GM23248 (cell line): ENCODE data around the gene PTPRN2. TPM values are rescaled to one million over a fixed set of nuclear protein-coding genes. Genes with fewer than 3 reads are reported as not detected.

ENCODE experiments used
- DNase-seq: peaks from one replicate; pipeline ENCODE4 v3.0.0-alpha.2; 2015
- H2AFZ ChIP-seq: fragments of 200-600 bp; sonication (generic); 2 replicates; pipeline ENCODE4 v1.6.1; 2016; ENCODE audit warnings: antibody characterized with exemption
- H3F3A ChIP-seq: fragments of 200-600 bp; sonication (generic); 2 replicates; pipeline ENCODE4 v1.6.1; 2016; ENCODE audit warnings: mild to moderate bottlenecking, antibody characterized with exemption, mixed run types; ENCODE audit not compliant: insufficient read depth
- H3K27ac ChIP-seq: fragments of 200-600 bp; sonication (generic); 2 replicates; pipeline ENCODE4 v1.5.1; 2016; ENCODE audit warnings: mild to moderate bottlenecking
- H3K27me3 ChIP-seq: fragments of 200-600 bp; sonication (generic); replicated peaks from 2 replicates; pipeline ENCODE4 v1.6.1; 2016; ENCODE audit warnings: mild to moderate bottlenecking; ENCODE audit not compliant: insufficient read depth
- H3K36me3 ChIP-seq: fragments of 200-600 bp; sonication (generic); 2 replicates; pipeline ENCODE4 v1.6.1; 2016; ENCODE audit warnings: low read depth, mild to moderate bottlenecking
- H3K4me1 ChIP-seq: fragments of 200-600 bp; sonication (generic); 2 replicates; pipeline ENCODE4 v1.6.1; 2016; ENCODE audit warnings: mild to moderate bottlenecking; ENCODE audit not compliant: insufficient read depth
- H3K4me2 ChIP-seq: fragments of 200-600 bp; sonication (generic); one replicate; pipeline ENCODE4 v1.6.1; 2016; ENCODE audit warnings: mild to moderate bottlenecking; ENCODE audit not compliant: unreplicated experiment
- H3K4me3 ChIP-seq: fragments of 200-600 bp; sonication (generic); 2 replicates; pipeline ENCODE4 v1.5.1; 2016; ENCODE audit warnings: mild to moderate bottlenecking
- H3K79me2 ChIP-seq: fragments of 200-600 bp; sonication (generic); 2 replicates; pipeline ENCODE4 v1.6.1; 2016; ENCODE audit warnings: mild to moderate bottlenecking; ENCODE audit not compliant: insufficient read depth
- H3K9ac ChIP-seq: fragments of 200-600 bp; sonication (generic); 2 replicates; pipeline ENCODE4 v1.6.1; 2016; ENCODE audit warnings: mild to moderate bottlenecking
- H3K9me2 ChIP-seq: fragments of 200-600 bp; sonication (generic); 2 replicates; pipeline ENCODE4 v1.6.1; 2016; ENCODE audit warnings: mixed run types, mild to moderate bottlenecking, moderate library complexity; ENCODE audit not compliant: insufficient read depth
- H3K9me3 ChIP-seq: fragments of 200-600 bp; sonication (generic); one replicate; pipeline ENCODE4 v1.6.1; 2017; ENCODE audit warnings: low read depth
- H4K20me1 ChIP-seq: fragments of 200-600 bp; sonication (generic); 2 replicates; pipeline ENCODE4 v1.6.0; 2016; ENCODE audit not compliant: insufficient read depth
- EZH2 ChIP-seq: fragments of 200-600 bp; sonication (generic); IDR thresholded peaks from 2 replicates; pipeline ENCODE4 v1.6.1; 2018; ENCODE audit warnings: antibody characterized with exemption, mild to moderate bottlenecking; ENCODE audit not compliant: insufficient read depth, poor library complexity, severe bottlenecking
- EZH2phosphoT487 ChIP-seq: fragments of 200-600 bp; sonication (generic); IDR thresholded peaks from 2 replicates; pipeline ENCODE4 v1.6.1; 2018; ENCODE audit warnings: antibody characterized with exemption, moderate library complexity, mild to moderate bottlenecking, low read depth; ENCODE audit not compliant: insufficient read depth
- WGBS, 2 experiments: methylation state at CpG; one replicate each; pipeline ENCODE4 v1.1.6; 2015 to 2017; ENCODE audit warnings: low lambda C conversion rate in 2 of 2, low coverage in 1 of 2; ENCODE audit errors: missing lambda C conversion rate in 2 of 2; 5-methylcytosine and 5-hydroxymethylcytosine counted together
- in situ Hi-C: fragments of 300-500 bp; cut with MboI; formaldehyde crosslinking; loops from 2 replicates; pipeline ENCODE4 v1.15.0; 2020
- polyA plus RNA-seq: library from polyadenylated mRNA; unstranded; fragments of >200 nt; fragmentation: Nextera tagmentation; extraction: Ambion mirVana; gene quantifications from 2 replicates; pipeline ENCODE4 v1.2.1, GENCODE V29; 2016
- total RNA-seq: library from RNA; depleted of rRNA; stranded (reverse); fragments of >200 nt; shearing (Covaris generic); gene quantifications from 2 replicates; pipeline ENCODE4 v1.2.3, GENCODE V29; 2014

PTPRN2 gene
- total and polyA plus RNA-seq, 2 experiments from 2014 or later = 0.13 TPM; not detected in 1

- Histone ChIP-seq H3K79me2 (no peaks in the 10 kb centered on the region), H3K9me3 (no peaks in the 10 kb centered on the region), H4K20me1 (no peaks in the 10 kb centered on the region), H3K27me3 (no peaks in the 10 kb centered on the region), H3K4me2 (no peak overlapping the region), H3K36me3 (no peaks in the 10 kb centered on the region), H3K4me3 (no peak overlapping the region), H2AFZ (no peak overlapping the region), H3K9ac (no peak overlapping the region), H3K9me2 (no peaks in the 10 kb centered on the region), H3F3A (no peaks in the 10 kb centered on the region), H3K4me1 (no peaks in the 10 kb centered on the region), H3K27ac (no peak overlapping the region)
- in situ Hi-C loops = no loop called here
- 51 to 54% methylated on average over 15 of the region's 15 CpGs for WGBS, 2 experiments
- no peak for DNase-seq
- TF ChIP-seq EZH2 (no peak), EZH2phosphoT487 (no peak)
Measured at GRCh38 chr7:157609516-157609915, 978.1 kb downstream of the PTPRN2 start.

DNA sequence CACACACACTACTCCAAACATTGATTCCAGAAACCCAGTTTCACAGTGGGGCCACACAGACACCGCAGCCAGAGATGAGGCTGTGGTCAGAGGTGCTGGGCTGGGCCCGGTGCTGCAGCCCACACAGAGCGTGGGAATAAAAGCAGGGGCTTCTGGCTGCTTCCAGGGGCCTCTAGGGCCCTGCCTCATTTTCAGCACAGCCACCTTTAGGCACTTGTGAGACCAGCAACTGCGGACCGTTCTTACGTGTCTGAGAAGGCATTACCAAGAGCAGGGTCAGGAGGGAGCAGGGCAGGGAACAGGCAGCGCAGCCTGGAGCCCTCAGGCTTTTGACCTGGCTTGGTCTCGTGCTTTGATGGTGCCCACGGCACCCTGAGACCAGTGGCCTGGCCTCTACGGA is 980.4 kb downstream of the PTPRN2 start:
- Histone ChIP-seq H3K4me2 (no peak overlapping the region), H3K79me2 (no peaks in the 10 kb centered on the region)
- 39 to 44% methylated on average over 10 of the region's 10 CpGs for WGBS, 2 experiments

DNA sequence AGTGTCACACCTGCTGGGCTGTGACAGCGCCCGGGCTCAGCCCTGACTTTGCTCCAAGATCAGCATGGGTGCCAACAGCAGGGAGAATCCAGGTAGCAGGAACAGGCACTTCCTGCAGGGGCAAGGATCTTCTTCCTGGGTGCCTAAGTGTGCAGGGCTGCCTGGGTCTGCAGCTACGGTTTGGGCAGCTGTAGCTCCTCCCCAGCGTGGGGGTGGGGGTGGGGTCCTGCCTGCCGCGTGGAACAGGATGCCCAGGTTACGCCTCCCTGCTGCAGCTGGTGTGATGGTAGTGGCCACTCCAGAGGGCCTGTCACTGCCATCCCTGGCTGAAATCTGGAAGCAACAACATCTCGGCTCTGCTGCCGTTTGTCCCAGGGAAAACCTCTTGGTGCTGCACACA is 981.5 kb downstream of the PTPRN2 start:
- Histone ChIP-seq H3K27ac (no peak overlapping the region), H3K4me1 (no peaks in the 10 kb centered on the region), H4K20me1 (no peaks in the 10 kb centered on the region), H2AFZ (no peak overlapping the region), H3K27me3 (no peaks in the 10 kb centered on the region), H3F3A (no peaks in the 10 kb centered on the region), H3K79me2 (no peaks in the 10 kb centered on the region), H3K9me3 (no peaks in the 10 kb centered on the region), H3K4me2 (no peak overlapping the region), H3K36me3 (no peaks in the 10 kb centered on the region), H3K4me3 (no peak overlapping the region), H3K9ac (no peak overlapping the region), H3K9me2 (no peaks in the 10 kb centered on the region)
- WGBS, 2 experiments = 28 to 38% methylated on average over 5 to 9 of the region's 9 CpGs
- no peak for TF ChIP-seq EZH2
- TF ChIP-seq EZH2phosphoT487 = no peak
- in situ Hi-C loops = no loop called here
- DNase-seq = no peak

More for the DNA sequence above, 980.4 kb downstream of the PTPRN2 start:
- no peaks in the 10 kb centered on the region for H3K9me3 ChIP-seq
- no peak overlapping the region for H2AFZ ChIP-seq
- H3K9ac ChIP-seq = no peak overlapping the region
- H3K4me3 ChIP-seq = no peak overlapping the region
- TF ChIP-seq EZH2phosphoT487 (no peak), EZH2 (no peak)
- H3K27me3 ChIP-seq = no peaks in the 10 kb centered on the region
- H3F3A ChIP-seq = no peaks in the 10 kb centered on the region
- no peaks in the 10 kb centered on the region for H3K9me2 ChIP-seq
- in situ Hi-C loops = no loop called here
- no peak for DNase-seq
- H3K36me3 ChIP-seq = no peaks in the 10 kb centered on the region
- no peak overlapping the region for H3K27ac ChIP-seq
- H3K4me1 ChIP-seq = no peaks in the 10 kb centered on the region
- H4K20me1 ChIP-seq = no peaks in the 10 kb centered on the region

GRCh38 chr7:157605638-157606037 is 982.0 kb downstream of the PTPRN2 start:
- no peak overlapping the region for H3K4me2 ChIP-seq
- H4K20me1 ChIP-seq = no peaks in the 10 kb centered on the region
- H3K4me1 ChIP-seq = no peaks in the 10 kb centered on the region
- H2AFZ ChIP-seq = no peak overlapping the region
- H3K4me3 ChIP-seq = no peak overlapping the region
- no peaks in the 10 kb centered on the region for H3K27me3 ChIP-seq
- H3K36me3 ChIP-seq = no peaks in the 10 kb centered on the region
- in situ Hi-C loops = no loop called here
- no peak for TF ChIP-seq EZH2
- no peak for TF ChIP-seq EZH2phosphoT487
- no peaks in the 10 kb centered on the region for H3K9me3 ChIP-seq
- no peak overlapping the region for H3K27ac ChIP-seq
- H3K9ac ChIP-seq = no peak overlapping the region
- no peak for DNase-seq
- 30 to 34% methylated on average over 3 of the region's 3 CpGs for WGBS, 2 experiments
- H3K79me2 ChIP-seq = no peaks in the 10 kb centered on the region
- H3F3A ChIP-seq = no peaks in the 10 kb centered on the region
- H3K9me2 ChIP-seq = no peaks in the 10 kb centered on the region

GRCh38 chr7:157604661-157605381 is 982.8 kb downstream of the PTPRN2 start:
- Histone ChIP-seq H3K9me3 (no peaks in the 10 kb centered on the region), H2AFZ (no peak overlapping the region), H3K79me2 (no peaks in the 10 kb centered on the region), H3K9me2 (no peaks in the 10 kb centered on the region), H3K4me3 (no peak overlapping the region), H3K27ac (no peak overlapping the region), H3K4me2 (no peak overlapping the region), H3F3A (no peaks in the 10 kb centered on the region), H3K27me3 (no peaks in the 10 kb centered on the region), H3K36me3 (no peaks in the 10 kb centered on the region), H3K4me1 (no peaks in the 10 kb centered on the region), H4K20me1 (no peaks in the 10 kb centered on the region), H3K9ac (no peak overlapping the region)
- TF ChIP-seq EZH2phosphoT487 (no peak), EZH2 (no peak)
- DNase-seq = no peak
- in situ Hi-C loops = no loop called here
- 32 to 35% methylated on average over 19 to 21 of the region's 21 CpGs for WGBS, 2 experiments
